HG02588 (cell line): ENCODE measurements around the gene HEPACAM.

ENCODE experiments used
- ATAC-seq: cut with Tn5 transposase; IDR thresholded peaks from one replicate; pipeline ENCODE4 v1.9.1; 2021; ENCODE audit warnings: mild to moderate bottlenecking, moderate library complexity; ENCODE audit not compliant: unreplicated experiment

The HEPACAM gene

DNA sequence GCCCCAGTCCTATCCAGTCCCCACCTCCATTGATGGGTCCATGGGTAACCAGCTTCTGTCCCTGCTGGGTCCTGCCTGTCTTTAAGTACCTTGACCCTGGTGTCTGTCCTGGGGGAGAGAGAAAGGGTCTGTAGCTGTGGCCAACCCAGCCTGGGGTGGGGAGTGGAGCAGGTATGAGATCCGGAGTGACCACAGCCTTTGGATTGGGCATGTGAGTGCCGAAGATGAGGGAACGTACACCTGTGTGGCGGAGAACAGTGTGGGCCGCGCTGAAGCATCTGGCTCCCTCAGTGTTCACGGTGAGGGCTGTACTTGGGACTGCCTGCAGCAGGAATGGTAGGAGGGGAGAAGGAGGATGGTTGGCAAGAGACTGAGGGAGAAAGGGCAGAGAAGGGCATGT is 65.4 kb downstream of the HEPACAM start:
- no peak for ATAC-seq

DNA sequence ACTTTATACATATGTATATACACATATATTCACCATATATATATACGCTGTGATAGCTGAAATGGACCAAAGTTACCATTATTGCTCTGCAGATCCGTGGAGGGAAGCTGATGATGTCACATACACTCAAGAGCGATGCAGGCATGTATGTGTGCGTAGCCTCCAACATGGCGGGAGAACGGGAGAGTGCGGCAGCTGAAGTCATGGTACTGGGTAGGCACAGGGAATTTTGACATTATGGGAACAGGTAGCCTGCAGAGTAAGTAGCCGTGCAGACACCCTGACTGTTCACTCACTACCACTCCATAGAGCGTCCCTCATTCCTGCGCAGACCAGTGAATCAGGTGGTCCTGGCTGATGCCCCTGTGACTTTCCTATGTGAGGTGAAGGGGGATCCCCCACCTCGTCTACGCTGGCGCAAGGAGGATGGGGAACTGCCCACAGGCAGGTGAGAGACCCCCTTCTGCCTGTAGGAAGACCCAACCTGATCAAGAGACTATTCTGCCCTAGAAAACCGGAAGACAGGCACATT is 65.9 kb downstream of the HEPACAM start:
- no peak for ATAC-seq

DNA sequence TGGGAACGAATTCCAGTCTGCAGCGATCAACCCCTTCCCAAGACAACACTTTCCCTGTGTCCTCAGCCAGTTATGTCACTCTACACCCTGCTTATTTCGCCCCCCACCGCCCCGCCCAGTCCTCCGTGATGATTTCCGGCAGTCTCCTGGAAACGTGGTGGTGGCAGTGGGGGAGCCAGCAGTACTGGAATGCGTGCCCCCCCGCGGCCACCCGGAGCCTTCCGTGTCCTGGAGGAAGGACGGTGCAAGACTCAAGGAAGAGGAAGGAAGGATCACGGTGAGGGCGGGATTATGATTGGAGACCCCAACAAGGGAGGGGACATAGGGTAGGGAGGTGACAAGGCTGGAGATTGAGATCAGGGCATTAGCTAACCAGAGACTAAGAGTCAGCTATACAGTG is 66.5 kb downstream of the HEPACAM start:
- ATAC-seq, result no peak
